Fibroblast of lung (primary cell): Measurements from ENCODE around the gene BRD3. TPM values are rescaled to one million over a fixed set of nuclear protein-coding genes. Genes with fewer than 3 reads are reported as not detected.

Source experiments
- DNase-seq, 2 donors: peaks; one replicate each; pipeline versions ENCODE4 v3.0.0 to v3.0.0-alpha.2; 2010; ENCODE audit warnings: low read depth in 2 of 2
- H2AFZ ChIP-seq: 2 replicates; pipeline ENCODE4 v1.5.1; 2012; ENCODE audit warnings: low read length, control low read depth, inconsistent platforms
- H3K27ac ChIP-seq: 2 replicates; pipeline ENCODE4 v1.5.1; 2011; ENCODE audit warnings: low read length, control low read depth; ENCODE audit not compliant: insufficient read depth
- H3K27me3 ChIP-seq: 2 replicates; pipeline ENCODE4 v1.5.1; 2011; ENCODE audit warnings: mild to moderate bottlenecking, low read length; ENCODE audit not compliant: control insufficient read depth, insufficient read depth
- H3K36me3 ChIP-seq: 2 replicates; pipeline ENCODE4 v1.5.1; 2011; ENCODE audit warnings: low read length; ENCODE audit not compliant: control insufficient read depth, insufficient read depth
- H3K4me1 ChIP-seq: 2 replicates; pipeline ENCODE4 v1.5.1; 2011; ENCODE audit warnings: low read length; ENCODE audit not compliant: control insufficient read depth, insufficient read depth; ENCODE audit errors: extremely low read depth
- H3K4me2 ChIP-seq: 2 replicates; pipeline ENCODE4 v1.5.1; 2011; ENCODE audit warnings: low read length, control low read depth; ENCODE audit not compliant: insufficient read depth; ENCODE audit errors: extremely low read depth
- H3K4me3 ChIP-seq, 4 experiments: fragments of 200-600 bp in 1 of 4; sonication (generic) in 1 of 4; replicated peaks in 1 of 4; 2 replicates each; pipeline ENCODE4 v1.5.1; 2011 to 2016; ENCODE audit warnings: low read length in 4 of 4, low read depth in 3 of 4, mild to moderate bottlenecking in 3 of 4, control low read depth in 2 of 4, inconsistent platforms in 1 of 4, mixed read lengths in 1 of 4; ENCODE audit not compliant: insufficient read depth in 1 of 4; ENCODE audit errors: control extremely low read depth in 1 of 4
- H3K79me2 ChIP-seq: 2 replicates; pipeline ENCODE4 v1.5.1; 2012; ENCODE audit warnings: mild to moderate bottlenecking, low read length, inconsistent platforms; ENCODE audit not compliant: control insufficient read depth, insufficient read depth
- H3K9ac ChIP-seq: 2 replicates; pipeline ENCODE4 v1.5.1; 2011; ENCODE audit warnings: mild to moderate bottlenecking, low read length, control low read depth; ENCODE audit not compliant: insufficient read depth
- H3K9me3 ChIP-seq: 2 replicates; pipeline ENCODE4 v1.5.1; 2012; ENCODE audit warnings: low read depth, low read length; ENCODE audit not compliant: control insufficient read depth, insufficient read depth
- H4K20me1 ChIP-seq: 2 replicates; pipeline ENCODE4 v1.5.1; 2011; ENCODE audit warnings: low read length; ENCODE audit not compliant: control insufficient read depth, insufficient read depth; ENCODE audit errors: extremely low read depth
- CTCF ChIP-seq, 2 donors: IDR thresholded peaks in 1 of 2; conservative IDR thresholded peaks in 1 of 2; 1 replicate in 1 of 2; 2 replicates in 1 of 2; pipeline ENCODE4 v1.5.1; 2011 to 2012; ENCODE audit warnings: low read length in 2 of 2, control low read depth in 1 of 2, inconsistent platforms in 1 of 2, low read depth in 1 of 2, mild to moderate bottlenecking in 1 of 2
- EZH2 ChIP-seq: IDR thresholded peaks from 2 replicates; pipeline ENCODE4 v1.5.1; 2012; ENCODE audit warnings: low read length, control low read depth, mild to moderate bottlenecking; ENCODE audit errors: missing control alignments
- polyA plus RNA-seq, 2 donors: library from polyadenylated mRNA; depleted of rRNA in 1 of 2; stranded (reverse) in 1 of 2; unstranded in 1 of 2; fragments of >200 nt; gene quantifications; 2 replicates each; pipeline ENCODE4 v1.2.1, GENCODE V29; 2011 to 2012; ENCODE audit warnings: missing spikeins in 1 of 2
- total RNA-seq: library from RNA; depleted of rRNA; stranded (reverse); fragments of >200 nt; gene quantifications from 2 replicates; pipeline ENCODE4 v1.2.1, GENCODE V29; 2014

Gene BRD3
- total and polyA plus RNA-seq, 2 donors (not counting 1 experiment from before 2014, with no cell fraction given), result 7.6 to 10.4 TPM

- no peaks in the 10 kb centered on the region for H4K20me1 ChIP-seq
- no peak overlapping the region for H3K9ac ChIP-seq
- peaks cover 7% of the 10 kb centered on the region for H3K4me1 ChIP-seq
- H3K4me3 ChIP-seq, result no peak overlapping the region
- DNase-seq, result no peak
- H3K79me2 ChIP-seq, result peaks cover 82% of the 10 kb centered on the region
- no peak overlapping the region for H3K4me2 ChIP-seq
- no peak overlapping the region for H2AFZ ChIP-seq
- no peak overlapping the region for H3K27ac ChIP-seq
- TF ChIP-seq CTCF (conservative IDR thresholded peaks at IDR 0.05 in 1 of 2, IDR thresholded peaks at IDR 0.05 in 1 of 2; ENCODE audit: low read depth in 1 of 2, low read length in 2 of 2) (no peak), EZH2 (no peak)
- H3K36me3 ChIP-seq, result peaks cover 2% of the 10 kb centered on the region
- no peaks in the 10 kb centered on the region for H3K9me3 ChIP-seq
- H3K27me3 ChIP-seq, result no peaks in the 10 kb centered on the region
These were observed 84.7 kb downstream of the BRD3 start for GRCh38 chr9:133982971-133983720.

GRCh38 chr9:133981958-133982681, 85.7 kb downstream of the BRD3 start:
- Histone ChIP-seq H3K27me3 (no peaks in the 10 kb centered on the region), H3K4me3 (no peak overlapping the region), H3K4me2 (no peak overlapping the region), H3K79me2 (peaks cover 82% of the 10 kb centered on the region), H3K9me3 (no peaks in the 10 kb centered on the region), H3K27ac (no peak overlapping the region), H2AFZ (no peak overlapping the region), H4K20me1 (no peaks in the 10 kb centered on the region), H3K9ac (no peak overlapping the region), H3K36me3 (peaks cover 5% of the 10 kb centered on the region), H3K4me1 (peaks cover 7% of the 10 kb centered on the region)
- no peak for TF ChIP-seq EZH2
- TF ChIP-seq CTCF (conservative IDR thresholded peaks at IDR 0.05 in 1 of 2, IDR thresholded peaks at IDR 0.05 in 1 of 2; ENCODE audit: low read depth in 1 of 2, low read length in 2 of 2), result no peak
- no peak for DNase-seq

- peaks cover 5% of the 10 kb centered on the region for H3K36me3 ChIP-seq
These were observed 86.3 kb downstream of the BRD3 start for GRCh38 chr9:133981589-133981957.

More at GRCh38 chr9:133981589-133981957, 86.3 kb downstream of the BRD3 start:
- H4K20me1 ChIP-seq, result no peaks in the 10 kb centered on the region
- no peaks in the 10 kb centered on the region for H3K27me3 ChIP-seq
- no peak overlapping the region for H3K9ac ChIP-seq
- peaks cover 7% of the 10 kb centered on the region for H3K4me1 ChIP-seq
- H3K4me3 ChIP-seq, result no peak overlapping the region
- no peaks in the 10 kb centered on the region for H3K9me3 ChIP-seq
- H3K27ac ChIP-seq, result no peak overlapping the region
- no peak for DNase-seq
- H3K4me2 ChIP-seq, result no peak overlapping the region
- peaks cover 82% of the 10 kb centered on the region for H3K79me2 ChIP-seq
- TF ChIP-seq EZH2 (no peak), CTCF (conservative IDR thresholded peaks at IDR 0.05 in 1 of 2, IDR thresholded peaks at IDR 0.05 in 1 of 2; ENCODE audit: low read depth in 1 of 2, low read length in 2 of 2) (no peak)
- H2AFZ ChIP-seq, result no peak overlapping the region
